Vagina (tissue), 2 donors: Measurements from ENCODE around the gene DIPK1B. TPM values are rescaled to one million over a fixed set of nuclear protein-coding genes. Genes with fewer than 3 reads are reported as not detected.

Source experiments
- DNase-seq, 2 donors: peaks; one replicate each; pipeline ENCODE4 v3.0.0-alpha.2; 2017; ENCODE audit errors: extremely low spot score in 2 of 2
- H3K27ac ChIP-seq: fragments of 200-600 bp; sonication (generic); one replicate; pipeline ENCODE4 v1.5.1; 2019
- H3K27me3 ChIP-seq: fragments of 200-600 bp; sonication (generic); one replicate; pipeline ENCODE4 v1.5.1; 2019
- H3K36me3 ChIP-seq, 2 donors: fragments of 200-600 bp; sonication (generic); one replicate each; pipeline ENCODE4 v1.5.1; 2017 to 2019
- H3K4me1 ChIP-seq: fragments of 200-600 bp; sonication (generic); one replicate; pipeline ENCODE4 v1.5.1; 2019
- H3K4me3 ChIP-seq, 2 donors: fragments of 200-600 bp; sonication (generic); 1 replicate in 1 of 2; 2 replicates in 1 of 2; pipeline ENCODE4 v1.5.1; 2016 to 2019
- H3K9me3 ChIP-seq: fragments of 200-600 bp; sonication (generic); one replicate; pipeline ENCODE4 v1.5.1; 2019
- POLR2A ChIP-seq, 2 donors: fragments of 450-650 bp; IDR thresholded peaks; one replicate each; pipeline ENCODE4 v1.6.1; 2017; ENCODE audit warnings: antibody characterized with exemption in 2 of 2, mild to moderate bottlenecking in 2 of 2, moderate library complexity in 2 of 2
- POLR2AphosphoS5 ChIP-seq, 2 donors: sonication (generic); formaldehyde crosslinking; IDR thresholded peaks; one replicate each; pipeline ENCODE4 v1.9.0; 2017; ENCODE audit warnings: antibody characterized with exemption in 2 of 2, mild to moderate bottlenecking in 2 of 2, low read depth in 1 of 2; ENCODE audit not compliant: insufficient read depth in 1 of 2
- intact Hi-C: fragments of 100-400 bp; cut with DNase I; formaldehyde crosslinking; loops from one replicate; pipeline ENCODE4 v1.15.1; 2023
- total RNA-seq: library from RNA; depleted of rRNA; stranded (reverse); fragments of >200 nt; gene quantifications from one replicate; pipeline ENCODE4 v1.2.3, GENCODE V29; 2016
- TF ChIP-seq, protein P1 (sequence below), 3 experiments: fragments of 450-650 bp in 2 of 3; fragments of 200-600 bp in 1 of 3; sonication (generic) in 1 of 3; IDR thresholded peaks; one replicate each; pipeline ENCODE4 v1.5.1; 2017 to 2019; ENCODE audit warnings: antibody characterized with exemption in 3 of 3, mild to moderate bottlenecking in 2 of 3, moderate library complexity in 2 of 3

DIPK1B gene
- total RNA-seq, 1 donor from 2014 or later = 11.5 TPM

- intact Hi-C loops = no loop called here
- no peak for DNase-seq
These were observed 34.3 kb upstream of the DIPK1B start for GRCh38 chr9:136678034-136678433.

GRCh38 chr9:136678624-136679023 is 33.7 kb upstream of the DIPK1B start:
- intact Hi-C loops = no loop called here
- Histone ChIP-seq H3K27me3 (no peaks in the 10 kb centered on the region), H3K36me3 (peaks cover 0 to 1% of the 10 kb centered on the region in 2 donors), H3K9me3 (no peaks in the 10 kb centered on the region), H3K4me1 (peaks cover 11% of the 10 kb centered on the region), H3K4me3 (no peak overlapping the region), H3K27ac (no peak overlapping the region)
- TF ChIP-seq POLR2A (IDR thresholded peaks at IDR 0.05) (no peak), POLR2AphosphoS5 (IDR thresholded peaks at IDR 0.05; ENCODE audit: insufficient read depth in 1 of 2, low read depth in 1 of 2) (no peak)
- TF ChIP-seq, protein P1, sequence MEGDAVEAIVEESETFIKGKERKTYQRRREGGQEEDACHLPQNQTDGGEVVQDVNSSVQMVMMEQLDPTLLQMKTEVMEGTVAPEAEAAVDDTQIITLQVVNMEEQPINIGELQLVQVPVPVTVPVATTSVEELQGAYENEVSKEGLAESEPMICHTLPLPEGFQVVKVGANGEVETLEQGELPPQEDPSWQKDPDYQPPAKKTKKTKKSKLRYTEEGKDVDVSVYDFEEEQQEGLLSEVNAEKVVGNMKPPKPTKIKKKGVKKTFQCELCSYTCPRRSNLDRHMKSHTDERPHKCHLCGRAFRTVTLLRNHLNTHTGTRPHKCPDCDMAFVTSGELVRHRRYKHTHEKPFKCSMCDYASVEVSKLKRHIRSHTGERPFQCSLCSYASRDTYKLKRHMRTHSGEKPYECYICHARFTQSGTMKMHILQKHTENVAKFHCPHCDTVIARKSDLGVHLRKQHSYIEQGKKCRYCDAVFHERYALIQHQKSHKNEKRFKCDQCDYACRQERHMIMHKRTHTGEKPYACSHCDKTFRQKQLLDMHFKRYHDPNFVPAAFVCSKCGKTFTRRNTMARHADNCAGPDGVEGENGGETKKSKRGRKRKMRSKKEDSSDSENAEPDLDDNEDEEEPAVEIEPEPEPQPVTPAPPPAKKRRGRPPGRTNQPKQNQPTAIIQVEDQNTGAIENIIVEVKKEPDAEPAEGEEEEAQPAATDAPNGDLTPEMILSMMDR (IDR thresholded peaks at IDR 0.05) = no peak
- DNase-seq = no peak

More at GRCh38 chr9:136678034-136678433, 34.3 kb upstream of the DIPK1B start:
- Histone ChIP-seq H3K4me1 (peaks cover 11% of the 10 kb centered on the region), H3K9me3 (no peaks in the 10 kb centered on the region), H3K4me3 (no peak overlapping the region), H3K27me3 (no peaks in the 10 kb centered on the region), H3K27ac (no peak overlapping the region), H3K36me3 (peaks cover 0 to 7% of the 10 kb centered on the region in 2 donors)
- no peak for TF ChIP-seq POLR2A (IDR thresholded peaks at IDR 0.05)
- TF ChIP-seq POLR2AphosphoS5 (IDR thresholded peaks at IDR 0.05; ENCODE audit: insufficient read depth in 1 of 2, low read depth in 1 of 2) = no peak
- TF ChIP-seq, protein P1 (IDR thresholded peaks at IDR 0.05) = no peak

GRCh38 chr9:136679431-136679941 is 32.9 kb upstream of the DIPK1B start:
- no peak for DNase-seq
- Histone ChIP-seq H3K4me3 (no peak overlapping the region), H3K4me1 (peaks cover 13% of the 10 kb centered on the region), H3K9me3 (no peaks in the 10 kb centered on the region), H3K36me3 (no peaks in the 10 kb centered on the region), H3K27ac (no peak overlapping the region), H3K27me3 (no peaks in the 10 kb centered on the region)
- intact Hi-C loops = no loop called here
- TF ChIP-seq POLR2A (IDR thresholded peaks at IDR 0.05) = no peak
- TF ChIP-seq, protein P1 (IDR thresholded peaks at IDR 0.05) = no peak

- Histone ChIP-seq H3K27me3 (no peaks in the 10 kb centered on the region), H3K36me3 (no peaks in the 10 kb centered on the region), H3K9me3 (no peaks in the 10 kb centered on the region), H3K4me1 (peaks cover 28% of the 10 kb centered on the region), H3K27ac (no peak overlapping the region), H3K4me3 (no peak overlapping the region)
- DNase-seq = no peak
- intact Hi-C loops = no loop called here
- TF ChIP-seq POLR2A (IDR thresholded peaks at IDR 0.05) (no peak), POLR2AphosphoS5 (IDR thresholded peaks at IDR 0.05; ENCODE audit: insufficient read depth in 1 of 2, low read depth in 1 of 2) (no peak)
- TF ChIP-seq, protein P1 (IDR thresholded peaks at IDR 0.05) = no peak
These were observed 31.3 kb upstream of the DIPK1B start for GRCh38 chr9:136681029-136681428.

- TF ChIP-seq, protein P1 (IDR thresholded peaks at IDR 0.05) = no peak
- TF ChIP-seq POLR2AphosphoS5 (IDR thresholded peaks at IDR 0.05; ENCODE audit: insufficient read depth in 1 of 2, low read depth in 1 of 2) (no peak), POLR2A (IDR thresholded peaks at IDR 0.05) (no peak)
- Histone ChIP-seq H3K36me3 (no peaks in the 10 kb centered on the region), H3K4me3 (no peak overlapping the region), H3K27me3 (no peaks in the 10 kb centered on the region), H3K27ac (no peak overlapping the region), H3K4me1 (peaks cover 35% of the 10 kb centered on the region), H3K9me3 (no peaks in the 10 kb centered on the region)
- intact Hi-C loops = no loop called here
- no peak for DNase-seq
These were observed 30.2 kb upstream of the DIPK1B start for GRCh38 chr9:136681945-136682699.
